ENCODE results near the gene EIF3J.
"Not testable (repeated sequence)": the region's sequence is repeated elsewhere in the genome, so short reads cannot be mapped to it uniquely, and the experiment has no call there.

Gene EIF3J

DNA sequence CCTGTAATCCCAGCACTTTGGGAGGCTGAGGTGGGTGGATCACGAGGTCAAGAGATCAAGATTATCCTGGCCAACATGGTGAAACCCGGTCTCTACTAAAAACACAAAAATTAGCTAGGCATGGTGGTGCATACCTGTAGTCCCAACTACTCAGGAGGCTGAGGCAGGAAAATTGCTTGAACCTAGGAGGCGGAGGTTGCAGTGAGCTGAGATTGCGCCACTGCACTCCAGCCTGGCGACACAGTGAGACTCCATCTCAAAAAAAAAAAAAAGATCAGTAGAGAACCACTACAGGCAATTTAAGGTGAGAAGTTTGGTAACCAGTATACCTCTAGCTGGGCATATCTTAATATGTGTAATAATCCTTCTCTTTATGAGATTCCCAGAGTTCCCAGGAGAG is 7.8 kb downstream of the EIF3J start:
- DNase-seq, result not testable (repeated sequence)

DNA sequence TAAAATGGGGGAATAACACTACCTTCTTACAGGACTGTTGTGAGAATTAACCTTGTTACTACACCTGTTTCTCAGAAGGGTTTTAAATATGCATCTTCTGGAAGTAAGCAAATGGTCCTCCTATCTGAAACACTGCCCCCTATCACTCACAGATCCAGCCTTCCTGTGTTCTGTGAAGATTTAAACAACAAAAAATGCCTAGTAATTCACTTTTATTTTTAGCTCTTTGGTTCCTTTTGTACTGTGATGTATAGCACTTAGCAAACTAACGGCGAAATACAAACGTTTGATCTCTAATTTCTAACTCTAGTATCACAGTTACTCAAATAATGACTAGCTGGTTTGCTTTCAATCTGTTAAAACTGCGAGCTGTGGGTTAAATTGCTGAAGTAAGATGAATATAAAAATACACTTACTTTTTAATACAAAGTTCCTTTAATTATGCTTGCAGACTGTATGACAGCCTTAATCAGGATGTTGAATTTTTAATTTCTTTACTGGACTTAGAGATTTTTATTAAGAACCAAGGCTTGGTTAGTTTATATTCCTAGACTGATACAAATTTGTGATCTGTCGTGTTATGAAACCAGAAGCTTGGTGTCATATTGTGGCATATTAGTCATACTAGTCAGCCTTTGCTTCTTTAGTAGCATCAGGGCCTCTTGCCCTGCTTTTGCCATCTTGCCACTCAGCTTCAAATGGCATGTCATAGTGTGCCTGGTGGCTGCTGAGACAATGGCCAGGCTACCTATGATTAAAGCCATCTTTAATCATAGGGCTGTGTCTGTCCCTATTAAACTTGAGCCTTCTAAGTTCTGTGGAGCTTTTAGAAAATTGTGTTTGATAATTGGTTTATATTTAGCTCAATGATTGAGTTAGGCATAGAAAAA is 9.2 kb downstream of the EIF3J start:
- DNase-seq, result no peak

DNA sequence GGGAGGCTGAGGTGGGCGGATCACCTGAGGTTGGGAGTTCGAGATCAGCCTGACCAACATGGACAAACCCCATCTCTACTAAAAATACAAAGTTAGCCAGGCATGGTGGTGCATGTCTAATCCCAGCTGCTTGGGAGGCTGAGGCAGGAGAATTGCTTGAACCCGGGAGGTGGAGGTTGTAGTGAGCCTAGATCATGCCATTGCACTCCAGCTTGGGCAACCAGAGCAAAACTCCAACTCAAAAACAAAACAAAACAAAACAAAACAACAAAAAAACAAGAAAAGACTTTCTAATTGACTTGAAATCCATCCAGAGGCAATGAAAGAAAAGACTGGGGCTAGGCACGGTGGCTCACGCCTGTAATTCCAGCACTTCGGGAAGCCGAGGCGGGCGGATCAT is 12.2 kb downstream of the EIF3J start:
- not testable (repeated sequence) for DNase-seq

DNA sequence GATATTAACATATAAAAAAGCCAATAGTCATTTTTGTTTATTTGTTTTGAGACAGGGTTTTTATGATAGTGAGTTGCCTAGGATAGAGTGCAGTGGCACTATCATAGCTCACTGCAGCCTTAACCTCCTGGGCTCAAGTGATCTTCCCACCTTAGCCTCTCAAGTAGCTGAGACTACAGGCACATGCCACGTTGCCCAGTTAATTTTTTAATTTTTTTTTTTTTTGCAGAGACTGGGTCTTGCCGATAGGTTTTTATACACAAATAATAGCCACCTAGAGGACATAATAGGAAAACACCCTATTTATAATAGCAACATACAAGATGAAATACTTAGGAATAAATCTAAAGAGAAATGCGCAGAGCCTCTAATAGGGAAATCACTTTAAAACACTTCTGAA is 13.3 kb downstream of the EIF3J start:
- no peak for DNase-seq

DNA sequence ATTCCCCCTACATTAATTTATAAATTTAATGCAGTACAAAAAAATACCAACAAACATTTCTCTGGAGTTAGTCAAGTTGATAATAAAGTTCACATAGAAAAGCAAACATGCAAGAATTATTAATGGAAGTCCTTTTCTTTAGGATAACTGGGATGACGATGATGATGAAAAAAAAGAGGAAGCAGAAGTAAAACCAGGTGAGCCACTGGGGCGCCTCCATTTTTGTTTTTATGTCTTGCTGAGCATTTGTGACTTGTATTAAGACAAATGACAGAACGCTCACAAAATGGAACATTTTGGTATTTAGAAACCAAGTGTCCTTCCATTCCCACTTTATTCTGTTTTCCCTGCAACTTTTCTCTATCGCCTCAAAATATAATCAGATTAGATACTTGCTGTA is 13.8 kb downstream of the EIF3J start:
- no peak for DNase-seq

DNA sequence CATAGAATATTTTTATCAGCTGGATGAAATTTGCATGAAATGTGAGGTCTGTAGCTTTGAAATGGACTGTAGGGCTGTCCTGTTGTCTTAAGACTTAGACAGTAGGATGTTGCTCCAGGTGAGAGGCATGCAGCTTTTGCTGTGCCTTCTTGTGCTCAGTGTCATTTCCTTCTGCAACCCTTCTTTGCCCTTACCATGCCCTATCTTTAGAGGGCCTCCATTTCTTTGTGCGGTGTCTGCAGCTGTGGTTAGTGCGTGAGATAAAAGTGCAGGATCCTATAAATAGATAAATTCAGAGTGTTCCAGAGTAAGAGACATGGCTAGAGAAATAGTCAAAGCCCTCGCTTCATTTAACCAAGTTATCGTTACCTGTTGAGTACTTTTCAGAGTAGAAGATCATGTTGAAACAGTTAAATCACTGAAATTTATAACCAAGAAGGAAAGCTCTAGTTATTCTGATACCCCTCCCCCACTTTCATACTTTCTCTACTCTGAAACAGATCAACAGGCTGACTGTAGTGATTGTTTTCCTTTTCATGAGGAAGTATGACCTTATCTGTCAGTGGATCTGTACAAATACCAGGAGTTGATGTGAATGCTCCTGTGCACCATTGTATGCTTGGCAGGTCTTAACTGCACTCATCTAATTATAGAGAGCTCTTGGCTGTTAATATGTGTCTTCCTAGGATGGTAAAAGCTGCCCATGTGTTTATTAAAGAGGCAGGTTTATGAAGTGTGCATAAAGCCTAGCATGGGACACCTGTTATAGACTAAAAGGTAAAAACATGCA is 18.2 kb downstream of the EIF3J start:
- DNase-seq, result no peak

DNA sequence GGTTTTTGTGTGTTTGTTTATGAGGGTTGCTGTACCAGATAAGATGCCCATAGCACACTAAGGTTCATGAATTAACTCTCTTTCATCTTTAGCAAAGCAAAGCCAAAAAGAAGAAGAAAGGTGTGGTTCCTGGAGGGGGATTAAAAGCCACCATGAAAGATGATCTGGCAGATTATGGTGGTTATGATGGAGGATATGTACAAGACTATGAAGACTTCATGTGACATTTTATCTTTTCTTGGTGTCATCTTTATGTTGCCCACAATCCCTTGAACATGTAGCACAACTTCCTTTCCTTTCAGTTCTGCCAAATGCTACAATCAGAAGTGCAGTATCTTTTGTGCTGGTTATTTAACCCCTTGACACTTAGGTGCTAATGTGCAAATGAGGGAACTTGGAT is 24.0 kb downstream of the EIF3J start:
- DNase-seq, result not testable (repeated sequence)

DNA sequence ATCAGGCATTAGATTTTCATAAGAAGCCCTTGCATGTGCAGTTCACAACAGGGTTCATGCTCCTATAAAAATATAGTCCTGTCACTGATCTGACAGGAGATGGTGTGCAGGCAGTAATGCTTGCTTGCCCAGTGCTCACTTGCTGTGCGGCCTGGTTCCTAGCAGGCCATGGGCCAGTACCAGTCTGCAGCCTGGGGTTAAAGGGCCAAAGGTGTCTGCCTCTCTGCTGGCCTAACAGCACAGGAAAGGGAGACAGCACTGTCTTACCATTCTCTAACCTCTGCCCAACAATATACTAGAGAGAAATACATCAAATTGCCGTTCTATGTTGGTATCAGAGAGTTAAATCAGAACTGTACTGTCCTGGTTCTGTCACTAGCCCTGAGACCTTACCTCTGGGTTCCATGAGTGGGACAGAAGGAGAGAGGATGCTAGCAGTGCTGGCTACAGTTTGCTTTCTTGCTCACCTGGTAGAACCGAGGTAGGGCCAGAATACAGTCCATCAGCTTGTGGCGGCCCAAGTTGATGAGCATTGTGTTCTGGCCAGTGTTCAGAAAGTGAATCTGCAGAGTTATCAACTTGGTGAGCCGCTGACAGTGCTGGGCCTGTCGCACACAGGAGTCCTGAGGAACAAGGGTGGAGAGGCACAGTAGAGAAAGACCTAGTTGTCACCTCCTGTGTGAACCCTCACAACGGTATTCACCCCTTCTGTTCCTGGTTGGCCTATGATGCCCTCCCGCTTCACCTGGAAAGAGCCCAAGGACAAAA is 28.6 kb downstream of the EIF3J start:
- no peak for DNase-seq

DNA sequence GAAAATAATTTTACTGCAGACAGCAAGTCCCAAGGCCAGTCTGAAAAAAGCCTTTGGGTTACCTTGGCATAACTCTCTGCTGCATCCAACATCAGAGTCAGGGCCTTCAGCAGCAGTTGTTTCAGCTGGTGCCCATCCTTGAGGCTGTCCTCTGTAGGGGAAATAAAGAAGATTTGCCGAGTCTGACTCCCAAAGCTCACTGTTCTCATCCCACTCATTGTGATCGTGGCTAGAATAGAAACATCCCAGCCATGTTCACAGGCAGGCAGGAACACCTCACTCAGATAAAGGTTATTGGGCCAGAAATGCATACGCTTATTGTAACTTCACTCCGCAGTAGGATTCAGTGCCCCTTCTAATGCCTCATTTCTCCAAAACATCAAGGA is 29.2 kb downstream of the EIF3J start:
- no peak for DNase-seq

DNA sequence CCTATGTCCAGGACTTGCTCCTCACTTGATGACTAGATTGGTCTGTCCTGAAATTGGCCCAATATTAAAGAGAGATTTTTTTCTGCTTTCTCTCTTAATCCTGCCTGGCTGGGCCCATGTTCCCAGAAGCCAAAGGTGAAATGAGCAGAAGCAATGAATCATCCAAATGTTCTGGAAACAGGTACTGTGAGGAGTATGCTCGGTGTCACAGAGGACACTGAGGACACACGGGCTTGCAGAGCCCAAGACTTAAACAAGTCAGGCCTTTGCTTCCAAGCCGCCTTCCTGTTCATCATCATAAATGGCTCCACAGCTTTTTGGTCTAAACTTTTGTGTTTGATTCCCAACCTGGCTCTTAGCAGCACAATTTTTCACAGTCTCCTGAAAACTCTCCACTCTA is 31.4 kb downstream of the EIF3J start:
- DNase-seq, result no peak

DNA sequence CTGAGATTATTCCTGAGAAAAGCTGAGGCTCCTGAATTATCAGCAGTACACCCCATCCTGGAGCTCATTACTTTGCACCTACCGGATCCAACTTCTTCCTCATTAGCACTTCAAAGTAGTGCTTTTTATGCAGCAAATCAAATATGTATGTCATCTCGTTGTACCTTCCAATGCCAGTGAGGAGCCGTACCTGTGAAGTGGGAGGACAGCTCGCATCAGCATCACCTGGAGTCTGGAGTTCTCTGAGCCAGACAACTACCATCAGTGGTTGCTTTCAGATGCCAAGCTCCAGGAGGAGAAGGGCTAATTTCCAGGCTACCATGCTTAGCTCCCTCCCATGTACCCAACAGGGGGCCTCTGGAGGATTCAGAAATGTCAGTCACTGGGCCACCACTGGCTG is 32.4 kb downstream of the EIF3J start:
- DNase-seq, result no peak

DNA sequence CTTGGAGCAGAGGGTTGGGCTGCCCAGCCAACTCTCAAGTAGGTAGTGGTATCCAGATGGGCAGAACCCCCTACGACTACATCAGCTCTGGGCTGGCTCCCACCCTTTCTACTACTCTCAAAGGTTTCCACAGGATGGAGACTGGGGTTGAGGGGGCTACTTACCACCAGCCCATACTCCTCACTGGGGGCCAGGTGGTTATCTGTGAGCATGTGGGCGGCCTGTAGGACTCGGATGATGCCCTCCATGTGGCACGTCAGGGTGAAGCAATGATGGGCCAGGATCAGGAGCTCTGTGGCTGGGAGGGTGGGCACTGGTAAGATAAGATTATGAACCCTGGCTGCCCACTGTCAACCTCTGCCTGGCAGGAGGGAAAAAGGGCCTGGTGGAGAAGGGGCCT is 33.4 kb downstream of the EIF3J start:
- DNase-seq, result no peak

DNA sequence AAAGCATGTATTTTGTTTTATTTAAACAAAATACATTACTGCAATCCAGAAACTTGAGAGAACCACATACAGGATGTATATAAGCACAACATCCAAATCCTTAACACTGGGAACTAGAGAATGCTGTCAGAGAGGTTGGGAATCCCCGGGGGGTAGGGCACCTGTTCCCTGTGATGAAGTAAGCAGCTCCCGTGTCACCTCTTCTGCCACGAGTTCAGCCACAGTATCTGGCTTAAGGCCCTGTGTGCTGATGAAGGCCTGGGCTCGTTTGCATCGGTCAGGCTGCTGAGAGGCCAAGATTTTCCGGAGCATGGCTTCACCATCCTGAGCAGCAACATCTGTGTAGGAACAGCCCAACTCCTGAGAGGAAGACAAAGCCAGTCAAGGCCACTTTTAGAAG is 36.4 kb downstream of the EIF3J start:
- no peak for DNase-seq

DNA sequence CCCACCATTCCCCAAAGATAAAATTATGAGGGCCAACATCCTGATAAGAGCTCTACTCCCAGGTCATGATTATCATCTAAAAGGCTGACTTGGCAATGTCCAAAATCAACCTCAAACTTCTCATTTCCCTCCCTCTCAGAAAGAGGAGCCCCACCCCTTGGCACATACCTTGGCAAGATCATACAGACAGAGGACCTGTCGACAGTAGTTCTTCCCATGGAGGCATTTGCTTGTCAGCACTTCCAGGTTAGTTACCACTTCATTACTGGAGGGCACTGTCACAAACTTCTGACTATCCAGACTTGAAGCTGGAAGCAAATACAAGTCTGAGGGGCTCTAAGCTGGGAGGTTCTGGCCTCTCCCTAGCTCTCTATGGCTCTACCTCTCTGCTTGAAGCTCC is 37.8 kb downstream of the EIF3J start:
- DNase-seq, result no peak

DNA sequence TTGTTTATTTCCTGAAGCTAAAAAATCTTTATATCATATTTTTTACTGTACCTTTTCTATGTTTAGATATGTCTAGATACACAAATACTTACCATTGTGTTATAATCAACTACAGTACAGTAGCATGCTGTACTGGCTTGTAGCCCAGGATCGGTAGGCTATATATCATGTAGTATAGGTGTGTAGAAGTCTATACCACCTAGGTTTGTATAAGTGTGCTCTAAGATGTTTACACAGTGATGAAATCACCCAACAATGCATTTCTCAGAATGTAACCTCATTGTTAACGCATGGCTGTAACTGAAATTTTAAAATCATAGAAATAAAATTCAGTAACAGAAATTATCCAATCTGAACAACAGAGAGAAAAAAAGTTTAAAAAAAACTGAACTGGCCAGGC is 43.2 kb downstream of the EIF3J start:
- no peak for DNase-seq

DNA sequence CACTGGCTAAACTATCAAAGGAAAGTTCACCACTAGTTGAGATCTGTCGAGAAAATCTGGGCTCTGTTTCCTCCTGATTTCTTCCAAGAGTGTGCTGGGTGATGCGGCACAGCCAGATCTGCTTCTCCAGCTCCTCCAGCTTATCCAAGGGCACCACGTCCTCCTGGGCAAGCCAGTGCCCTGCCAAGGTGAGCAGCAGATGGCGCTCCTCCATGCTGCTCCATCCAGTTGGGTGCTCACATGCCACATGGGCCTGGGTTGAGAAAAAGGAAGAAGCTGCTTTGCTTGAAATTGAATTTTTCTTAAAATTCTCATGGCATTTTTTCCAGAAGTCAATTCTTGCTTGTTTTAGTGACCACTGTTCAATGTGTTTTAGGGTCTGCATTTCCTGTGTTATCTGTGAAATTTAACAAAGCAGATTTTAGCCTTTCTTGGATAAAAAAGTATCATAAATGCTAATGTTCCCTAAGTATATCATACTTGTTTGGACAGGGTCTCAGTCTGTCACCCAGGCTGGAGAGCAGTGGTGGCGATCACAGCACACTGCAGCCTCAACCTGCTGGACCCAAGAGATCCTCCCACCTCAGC is 47.3 kb downstream of the EIF3J start:
- no peak for DNase-seq

DNA sequence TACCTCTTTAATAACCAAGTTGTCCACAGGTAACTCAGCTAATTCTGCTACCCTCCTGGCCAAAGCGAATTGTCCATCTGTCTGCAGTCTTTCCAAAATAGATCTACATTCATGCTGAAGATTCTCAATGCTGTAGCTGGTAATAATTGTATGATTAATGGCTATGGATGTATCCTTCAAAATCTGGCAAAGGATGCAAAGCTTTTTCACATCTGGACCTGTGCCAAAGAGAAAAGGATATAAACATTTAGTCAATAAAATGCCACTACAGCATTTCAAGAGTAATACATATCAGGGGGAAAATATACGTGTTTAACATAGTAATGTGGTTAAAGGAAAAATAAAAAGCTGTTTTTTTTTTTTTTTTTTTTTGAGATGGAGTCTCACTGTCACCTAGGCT is 48.7 kb downstream of the EIF3J start:
- no peak for DNase-seq

DNA sequence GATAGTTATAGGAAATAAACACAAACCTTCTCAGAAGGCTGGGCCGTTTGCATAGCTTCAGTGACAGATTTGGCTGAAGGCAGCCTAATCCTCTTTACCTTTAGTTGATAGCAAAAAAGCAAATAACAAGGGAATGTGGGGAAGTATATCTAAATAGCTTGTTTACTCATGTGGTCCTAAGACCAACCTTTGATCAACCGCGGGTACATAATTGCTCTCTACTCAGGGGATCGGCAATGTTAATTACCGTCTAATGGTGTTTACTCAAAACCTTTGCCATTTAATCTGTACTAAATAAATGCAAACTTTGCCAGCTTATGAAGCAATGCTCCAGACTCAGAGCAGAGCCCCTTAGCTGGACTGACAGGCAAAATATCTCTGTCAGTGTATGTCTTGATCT is 51.6 kb downstream of the EIF3J start:
- no peak for DNase-seq

DNA sequence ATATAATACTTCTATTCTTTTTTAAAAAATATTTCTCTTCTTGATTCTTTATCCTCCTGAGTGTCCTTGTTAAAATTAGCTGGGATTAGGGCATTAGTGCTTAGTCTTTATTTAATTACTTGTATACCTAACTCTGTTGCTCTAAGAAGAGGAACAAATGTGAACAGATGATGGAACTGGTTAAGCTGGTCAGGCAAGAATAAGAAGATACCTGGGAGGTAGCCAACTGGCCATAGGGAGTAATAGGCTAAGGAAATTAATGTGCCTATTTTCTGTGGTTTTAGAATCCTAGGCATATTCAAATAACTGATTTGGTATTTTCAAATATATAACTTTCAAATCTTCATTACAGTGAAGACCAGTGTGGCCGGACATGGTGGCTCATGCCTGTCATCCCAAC is 54.4 kb downstream of the EIF3J start:
- no peak for DNase-seq

DNA sequence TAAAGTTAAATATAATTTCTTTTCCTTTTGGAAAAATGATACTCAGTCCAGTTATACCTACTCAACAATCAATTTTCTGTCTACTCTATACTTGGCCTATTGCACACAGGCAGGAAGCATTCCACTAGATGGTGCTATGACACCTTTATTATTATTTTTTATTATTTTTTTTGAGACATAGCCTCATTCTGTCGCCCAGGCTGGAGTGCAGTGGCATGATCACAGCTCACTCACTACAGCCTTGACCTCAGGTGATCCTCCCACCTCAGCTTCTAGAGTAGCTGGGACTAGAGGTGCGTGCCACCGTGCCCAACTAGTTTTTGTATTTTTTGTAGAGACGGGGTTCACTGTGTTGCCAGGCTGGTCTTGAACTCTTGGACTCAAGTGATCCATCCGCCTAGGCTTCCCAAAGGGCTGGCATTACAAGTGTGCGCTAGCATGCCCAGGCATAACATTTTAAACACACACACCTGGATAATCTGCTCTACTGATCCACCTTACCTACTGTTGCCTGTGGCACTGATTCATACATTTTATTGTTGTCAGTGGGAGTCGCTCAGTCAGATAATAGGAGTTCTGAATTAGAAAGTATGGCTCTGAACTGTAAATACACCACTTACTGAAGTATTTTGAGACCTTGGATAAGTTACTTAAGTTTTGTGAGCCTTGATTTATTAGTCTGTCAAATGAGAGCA is 56.2 kb downstream of the EIF3J start:
- no peak for DNase-seq

DNA sequence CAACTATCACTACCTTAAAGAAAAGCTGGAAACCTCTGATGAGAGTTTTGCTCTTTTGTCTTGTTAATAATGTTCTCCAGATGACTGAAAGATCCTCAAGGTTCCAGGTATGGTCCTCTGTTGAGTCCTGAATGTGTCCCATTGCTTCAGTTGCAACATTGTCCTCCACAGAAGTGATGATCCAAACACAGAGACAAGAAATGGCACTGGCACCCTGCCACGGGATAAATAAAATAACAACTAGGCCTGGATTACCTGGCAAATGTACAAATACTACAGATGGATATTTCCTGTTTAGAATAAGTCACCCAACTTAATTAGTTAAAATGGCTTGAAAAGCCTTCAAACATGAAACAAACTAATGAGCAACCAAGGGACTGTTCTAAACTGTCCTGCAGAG is 58.3 kb downstream of the EIF3J start:
- DNase-seq, result no peak

DNA sequence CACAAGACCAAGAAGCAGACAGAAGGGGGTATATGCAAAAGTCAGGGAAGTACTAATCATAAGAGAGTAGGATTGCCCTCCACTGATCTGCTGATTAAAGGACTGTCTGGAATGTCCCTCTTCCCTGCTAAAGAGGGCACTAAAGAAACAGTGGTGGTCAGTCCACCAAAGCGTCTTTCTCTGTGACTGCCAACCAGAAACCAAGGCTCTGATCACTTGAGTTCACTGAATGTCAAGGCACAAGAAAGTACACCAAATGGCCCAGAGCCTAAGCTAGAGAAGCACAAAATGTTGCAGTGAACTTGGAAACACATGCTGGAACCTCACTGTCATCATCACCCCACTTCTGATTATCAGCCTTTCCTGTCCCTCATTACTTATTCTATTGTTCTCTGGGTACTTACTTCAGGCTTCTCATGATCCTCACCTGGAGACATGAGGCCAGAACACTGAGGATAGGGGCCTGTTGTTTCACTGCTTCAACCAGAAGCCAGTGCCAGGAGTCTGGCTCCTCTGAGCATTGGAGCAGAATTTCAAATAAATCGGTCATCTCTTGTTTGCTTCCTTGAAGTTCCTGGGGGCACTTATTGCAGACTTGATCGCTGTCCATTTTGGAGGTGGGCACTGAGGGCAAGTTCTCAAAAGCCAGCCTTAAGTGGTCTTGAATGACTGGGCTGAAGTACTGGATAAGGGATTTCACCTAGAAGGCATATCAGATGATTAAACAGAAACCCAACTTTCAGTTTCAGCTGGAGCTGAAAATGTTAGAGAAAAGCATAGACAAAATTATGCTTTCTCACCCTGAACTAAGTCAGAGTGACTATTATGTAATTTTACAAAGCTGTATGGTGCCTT is 58.9 kb downstream of the EIF3J start:
- no peak for DNase-seq
